ENCODE data around the gene ZFPM1.

Gene ZFPM1

DNA sequence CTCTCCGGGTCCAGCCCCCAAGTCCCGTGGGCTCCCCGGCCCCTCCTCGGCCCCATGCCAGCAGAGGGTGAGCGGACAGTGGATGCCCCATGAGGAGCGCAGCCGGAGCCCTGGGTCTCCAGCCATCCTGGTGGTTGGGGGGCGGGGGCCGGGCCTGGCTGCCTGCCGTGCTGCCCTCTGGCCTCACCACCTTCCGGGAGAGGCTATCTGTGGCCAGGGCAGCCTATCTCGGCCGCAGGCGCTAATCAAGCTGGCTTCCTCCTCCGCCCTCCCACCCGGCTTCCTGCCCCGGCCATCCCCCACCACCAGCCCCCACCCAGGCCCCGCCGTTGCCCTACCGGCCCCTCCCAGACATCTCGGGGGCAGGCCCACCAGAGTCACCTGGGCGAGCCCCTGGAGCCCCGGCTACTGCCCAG, 46.8 kb downstream of the ZFPM1 start:
- DNase-seq (ENCODE audit: low read depth) = no peak

DNA sequence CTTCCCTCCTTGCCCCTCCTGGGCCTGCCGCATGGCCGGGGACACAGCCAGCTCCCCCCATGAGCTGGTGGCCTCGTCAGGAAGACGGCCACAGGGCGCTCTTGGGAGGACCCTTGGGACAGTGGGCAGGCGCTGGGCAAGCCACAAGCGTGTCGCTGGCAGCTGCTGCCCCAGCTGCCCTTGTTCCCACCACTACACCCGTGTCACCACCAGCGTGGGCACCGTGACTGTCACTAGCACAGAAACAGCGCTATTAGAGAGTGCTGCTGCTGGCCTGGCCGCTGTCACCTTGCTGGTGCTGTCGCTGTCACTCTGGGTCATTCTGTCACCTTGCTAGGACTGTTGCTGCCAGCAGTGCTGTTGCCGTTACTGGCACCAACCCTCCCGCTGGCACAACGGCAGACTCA, 47.2 kb downstream of the ZFPM1 start:
- no peak for DNase-seq (ENCODE audit: low read depth)

DNA sequence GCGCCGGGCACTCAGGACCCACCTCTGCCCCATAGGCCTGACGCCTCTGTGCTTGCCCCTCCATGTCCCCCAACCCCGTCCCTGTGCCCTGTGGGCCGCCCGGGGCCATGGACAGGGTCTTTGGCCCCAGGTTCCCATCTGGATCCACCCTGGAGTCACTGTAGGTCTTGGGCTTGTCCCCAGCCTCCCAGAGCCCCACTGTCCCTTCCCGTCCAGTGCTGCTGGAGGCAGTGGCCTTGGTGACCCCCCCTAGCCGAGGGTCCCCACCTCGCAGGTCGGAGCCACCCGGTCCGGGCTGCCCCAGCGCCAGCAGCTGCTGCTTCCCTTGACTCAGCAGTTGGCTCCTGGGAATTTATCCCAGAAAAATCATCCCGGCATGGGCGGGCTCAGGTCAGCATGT, 49.3 kb downstream of the ZFPM1 start:
- DNase-seq (ENCODE audit: low read depth) = no peak

DNA sequence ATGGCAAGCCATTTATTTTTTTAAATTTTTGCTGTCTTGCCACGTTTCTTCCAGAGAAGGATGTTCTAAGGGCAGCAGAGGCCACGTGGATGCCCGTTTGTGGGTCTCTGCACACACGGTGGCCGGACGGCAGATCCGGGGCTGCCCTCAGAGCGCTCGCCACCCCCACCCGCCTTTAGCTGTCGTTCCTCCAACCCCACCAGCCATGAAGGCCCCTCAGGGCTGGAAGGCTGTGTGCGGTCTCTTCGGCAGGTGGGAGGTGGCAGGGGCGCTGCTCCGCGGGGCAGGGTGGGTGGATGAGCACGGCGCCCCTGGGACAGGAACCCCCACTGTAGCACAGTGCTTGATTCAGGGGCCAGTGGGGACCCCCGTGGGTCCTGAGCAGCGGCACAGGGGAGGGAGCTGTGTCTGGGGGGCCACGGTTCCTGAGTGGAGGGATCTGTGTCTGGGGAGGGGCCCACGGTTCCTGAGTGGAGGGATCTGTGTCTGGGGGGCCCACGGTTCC, 49.7 kb downstream of the ZFPM1 start:
- DNase-seq (ENCODE audit: low read depth) = no peak

DNA sequence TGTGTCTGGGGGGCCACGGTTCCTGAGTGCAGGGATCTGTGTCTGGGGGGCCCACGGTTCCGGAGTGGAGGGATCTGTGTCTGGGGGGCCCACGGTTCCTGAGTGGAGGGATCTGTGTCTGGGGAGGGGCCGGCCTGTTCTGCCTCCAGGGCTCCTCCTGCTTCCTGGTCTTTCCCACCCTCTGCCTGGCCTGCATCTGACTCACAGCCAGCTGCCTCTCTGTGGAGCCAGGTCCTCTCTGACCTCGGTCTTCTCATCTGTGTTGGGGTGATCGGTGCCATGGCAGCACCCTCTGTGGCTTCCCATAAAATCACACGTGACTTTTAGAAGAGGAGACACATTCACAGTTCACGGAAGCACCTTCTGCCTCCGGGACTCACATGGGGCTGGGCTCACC, 50.3 kb downstream of the ZFPM1 start:
- no peak for DNase-seq (ENCODE audit: low read depth)

DNA sequence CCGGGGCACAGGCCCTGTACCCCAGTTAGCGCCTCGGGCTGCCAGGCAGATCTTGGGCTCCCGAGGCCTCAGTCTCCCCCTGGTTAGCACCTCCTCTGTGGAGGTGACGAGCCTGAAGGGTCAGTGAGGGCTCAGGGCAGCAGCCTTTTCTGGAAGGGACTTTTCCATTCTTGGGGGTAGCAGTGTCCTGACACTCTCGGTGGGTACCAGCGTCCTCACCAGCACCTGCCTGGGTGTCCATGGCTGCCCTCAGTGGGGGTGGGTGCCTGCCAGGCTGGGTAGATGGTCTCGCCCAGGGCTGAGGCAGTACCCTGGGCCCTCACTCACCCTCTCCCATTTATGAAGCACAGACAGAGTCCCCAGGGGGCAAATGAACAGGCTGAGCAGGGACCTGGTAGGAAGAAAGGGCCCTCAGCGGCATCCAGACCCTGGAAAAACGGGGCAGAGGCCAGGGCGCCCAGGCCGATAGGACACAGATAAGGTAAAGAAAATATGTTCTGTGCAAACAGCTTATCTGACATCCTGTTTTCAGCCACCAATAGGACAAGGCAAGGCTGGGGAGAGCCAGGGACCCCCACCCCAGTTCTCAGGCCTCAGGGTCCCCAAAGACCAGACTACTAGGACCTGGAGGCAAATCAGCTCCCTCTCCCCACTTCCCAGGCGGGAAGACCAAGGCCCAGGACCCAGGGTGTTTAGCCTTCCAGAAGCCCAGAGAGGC, 50.9 kb downstream of the ZFPM1 start:
- DNase-seq (ENCODE audit: low read depth) = no peak

DNA sequence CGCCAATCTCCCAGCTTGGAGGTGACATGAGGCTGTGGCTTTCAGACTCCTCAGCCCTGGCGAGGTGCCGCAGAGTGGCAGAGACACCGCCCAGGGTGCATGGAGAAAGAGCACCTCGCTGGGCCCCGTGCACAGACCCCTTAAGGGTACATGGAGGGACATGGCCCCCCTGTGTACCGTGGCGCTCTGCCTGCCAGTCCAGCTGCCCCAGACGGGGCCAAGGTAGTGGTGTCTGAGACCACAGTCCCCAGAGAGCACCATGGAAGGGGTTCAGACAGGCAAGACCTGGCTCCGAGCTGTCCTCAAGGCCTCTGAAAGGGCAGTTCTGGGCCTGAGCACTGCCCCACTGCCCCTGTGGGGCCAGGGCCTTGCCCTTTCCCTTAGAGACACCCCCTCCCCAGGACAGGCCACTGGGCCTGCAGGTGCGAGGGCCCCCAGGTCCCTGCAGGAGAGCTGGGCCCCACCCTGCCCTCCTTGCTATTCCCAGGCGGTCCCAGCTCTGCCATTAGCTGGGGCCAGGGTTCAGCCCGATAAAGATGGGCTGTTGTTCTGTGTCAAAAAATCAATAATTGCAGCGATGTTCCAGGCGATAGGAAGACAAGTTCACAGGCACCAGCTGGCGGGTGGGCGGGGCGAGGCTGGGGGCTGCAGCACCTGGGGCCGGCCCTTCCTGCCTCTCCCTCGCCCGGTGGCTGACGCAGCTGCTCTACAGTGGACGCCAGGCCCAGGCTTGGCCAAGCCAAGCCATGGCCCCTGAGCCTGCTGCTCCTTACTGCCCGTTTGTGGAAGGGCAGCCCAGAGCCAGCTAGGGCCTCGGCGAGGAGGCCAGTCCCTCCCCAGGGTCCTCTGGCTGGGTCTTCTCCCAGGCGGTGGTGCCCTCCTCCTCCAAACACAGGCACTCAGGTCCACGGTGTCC, 51.7 kb downstream of the ZFPM1 start:
- no peak for DNase-seq (ENCODE audit: low read depth)

DNA sequence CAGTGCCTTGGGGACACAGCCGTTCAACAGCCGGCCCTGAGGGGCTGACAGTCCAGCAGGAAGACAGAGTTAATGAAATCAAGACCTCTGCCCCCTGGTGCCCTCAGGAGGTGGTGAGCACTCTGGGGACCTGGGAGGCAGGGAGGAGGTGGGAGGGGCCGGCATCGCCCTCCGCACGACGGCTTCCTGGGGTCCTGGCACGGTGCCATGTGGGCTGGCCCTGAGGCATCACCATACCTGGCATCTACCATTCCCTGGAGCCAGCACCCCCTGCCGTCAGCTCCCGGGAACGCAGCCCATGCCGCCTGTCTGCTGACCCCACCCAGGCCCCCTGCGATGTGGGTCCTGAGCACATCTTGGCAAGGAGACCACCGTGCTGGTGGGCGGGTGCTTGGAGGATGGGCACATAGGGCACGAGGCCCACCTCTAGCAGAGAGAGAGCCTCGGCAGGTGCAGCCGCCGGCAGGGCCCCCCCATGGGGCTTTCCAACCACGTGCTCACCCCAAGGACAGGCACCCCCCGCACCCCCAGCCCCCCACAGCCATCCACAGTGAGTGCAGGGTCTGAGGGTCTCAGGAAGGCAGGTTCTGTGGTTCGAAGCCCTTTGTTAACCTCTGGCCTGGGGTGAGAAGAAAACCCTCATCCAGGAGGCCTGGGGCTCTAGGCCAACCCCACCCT, 52.5 kb downstream of the ZFPM1 start:
- DNase-seq (ENCODE audit: low read depth) = no peak

DNA sequence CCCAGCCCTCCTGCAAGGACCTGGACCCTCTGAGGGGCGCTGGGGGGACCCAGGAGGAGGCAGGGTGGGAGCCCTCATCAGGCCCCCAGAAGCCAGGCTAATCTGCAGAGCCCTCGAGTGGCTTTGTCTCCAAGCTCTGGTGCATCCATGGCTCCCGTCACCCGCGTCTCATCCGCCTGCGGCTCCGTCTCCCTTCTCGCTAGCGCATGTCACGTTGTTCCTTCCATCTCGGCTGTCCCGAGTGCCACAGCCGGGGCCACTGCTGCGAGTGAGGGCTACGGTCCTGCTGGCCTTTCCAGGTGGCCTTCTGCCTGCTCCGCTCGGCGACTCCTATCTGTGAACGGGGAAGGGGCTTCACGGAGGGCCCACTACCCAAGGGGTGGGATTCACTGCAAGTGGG, 53.6 kb downstream of the ZFPM1 start:
- DNase-seq (ENCODE audit: low read depth) = no peak

DNA sequence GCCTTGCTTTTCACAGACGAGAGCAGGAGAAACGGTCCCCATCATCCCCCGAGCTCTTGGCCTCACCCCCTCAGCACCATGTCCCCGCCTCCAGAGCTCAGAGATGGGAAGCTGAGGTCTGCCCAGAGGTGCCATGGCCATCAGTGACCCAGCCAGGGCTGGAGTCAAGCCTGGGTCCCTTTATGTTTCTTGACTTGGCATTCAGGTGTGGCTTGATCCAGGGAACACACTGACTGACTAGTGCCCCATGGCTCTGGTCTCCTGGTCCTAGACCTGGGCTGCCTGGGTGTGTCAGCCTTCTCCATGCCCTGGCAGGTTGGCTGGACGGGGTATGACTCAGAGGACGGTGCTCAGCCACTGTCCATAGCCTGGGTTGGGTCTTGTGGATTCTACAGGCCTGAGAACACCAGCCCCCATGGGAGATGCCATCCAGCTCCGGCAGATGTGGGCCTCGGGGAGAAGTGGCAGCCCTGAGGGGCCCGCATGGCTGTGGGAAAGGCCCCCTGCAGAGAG, 54.2 kb downstream of the ZFPM1 start:
- no peak for DNase-seq (ENCODE audit: low read depth)

DNA sequence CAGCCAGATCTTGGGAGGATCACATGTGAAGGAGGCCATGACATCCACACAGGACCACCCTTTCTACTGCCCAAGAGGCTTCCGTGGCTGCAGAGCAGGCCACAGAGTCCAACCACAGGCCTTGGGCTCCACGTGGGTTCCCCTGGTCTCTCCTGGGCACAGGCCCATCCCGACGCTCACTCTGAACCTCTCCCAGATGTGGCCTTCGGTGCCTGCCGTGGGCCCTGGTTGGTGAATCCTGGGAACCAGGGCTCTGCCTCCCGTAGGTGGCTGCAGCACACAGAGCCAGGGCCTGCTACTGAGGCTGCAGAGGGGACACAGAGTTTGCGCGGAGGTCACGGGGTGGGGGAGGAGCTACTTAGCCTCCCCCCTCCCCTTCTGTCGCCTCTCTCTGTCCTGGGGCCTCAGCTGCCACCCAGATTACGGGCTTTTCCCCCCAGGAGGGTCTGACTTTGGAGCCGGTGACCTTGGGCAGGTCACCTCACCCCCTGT, 55.3 kb downstream of the ZFPM1 start:
- DNase-seq (ENCODE audit: low read depth) = no peak

DNA sequence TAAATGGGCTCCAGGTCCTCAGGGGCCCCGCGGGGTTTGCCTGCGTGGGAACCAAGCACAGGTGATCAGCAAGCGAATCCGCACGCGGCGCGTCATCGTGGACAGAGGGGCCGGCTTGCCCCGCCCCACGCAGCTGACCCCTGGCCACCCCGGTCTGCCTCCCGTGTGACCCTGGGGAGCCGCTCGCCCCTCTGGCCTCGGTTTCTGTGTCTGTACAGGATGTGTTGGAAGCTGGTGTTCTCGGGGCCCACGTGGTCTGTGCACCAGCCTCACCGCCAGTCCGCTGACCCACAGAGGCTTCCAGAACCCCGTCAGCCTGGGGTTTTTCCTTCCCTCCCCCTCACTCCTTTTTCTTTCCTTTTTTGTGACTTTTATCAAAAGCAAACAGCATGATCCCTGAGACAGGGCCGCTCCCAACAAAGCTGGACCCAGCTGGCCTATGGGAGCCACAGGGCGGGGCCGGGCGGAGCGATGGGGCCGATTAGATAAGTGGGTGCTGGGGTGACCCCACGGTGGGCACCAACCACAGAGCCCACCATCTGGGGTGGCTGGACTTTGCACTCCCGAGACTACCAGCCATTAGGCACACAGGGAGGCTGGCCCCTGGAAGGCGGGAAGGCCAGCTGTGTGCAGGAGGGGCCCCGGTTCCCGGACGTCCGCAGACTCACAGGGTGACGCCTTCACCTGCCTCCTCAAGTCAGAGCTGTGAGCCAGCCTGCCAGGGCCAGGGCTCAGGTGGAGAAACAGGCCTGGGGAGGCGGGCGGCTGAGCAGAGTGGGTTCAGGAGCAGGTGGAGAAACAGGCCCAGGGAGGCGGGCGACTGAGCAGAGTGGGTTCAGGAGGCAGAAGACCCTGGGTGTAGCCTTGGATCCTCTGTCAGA, 56.0 kb downstream of the ZFPM1 start:
- no peak for DNase-seq (ENCODE audit: low read depth)

DNA sequence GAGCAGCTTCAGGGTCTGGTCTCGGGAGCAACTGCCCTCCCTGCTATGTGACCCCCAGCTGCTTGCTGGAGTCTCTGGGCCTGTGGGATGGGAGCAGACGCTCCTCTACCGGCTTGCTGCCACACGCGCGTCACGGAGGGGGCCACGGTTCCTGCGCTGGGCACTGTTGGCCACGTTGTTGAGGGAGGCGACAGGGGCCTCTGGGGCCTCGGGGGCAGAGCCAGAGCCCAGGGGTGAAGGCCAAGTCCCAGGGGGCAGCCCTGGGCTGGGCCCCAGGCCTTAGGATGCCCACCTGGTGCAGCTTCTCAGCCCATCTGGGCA, 56.6 kb downstream of the ZFPM1 start:
- DNase-seq (ENCODE audit: low read depth) = no peak

DNA sequence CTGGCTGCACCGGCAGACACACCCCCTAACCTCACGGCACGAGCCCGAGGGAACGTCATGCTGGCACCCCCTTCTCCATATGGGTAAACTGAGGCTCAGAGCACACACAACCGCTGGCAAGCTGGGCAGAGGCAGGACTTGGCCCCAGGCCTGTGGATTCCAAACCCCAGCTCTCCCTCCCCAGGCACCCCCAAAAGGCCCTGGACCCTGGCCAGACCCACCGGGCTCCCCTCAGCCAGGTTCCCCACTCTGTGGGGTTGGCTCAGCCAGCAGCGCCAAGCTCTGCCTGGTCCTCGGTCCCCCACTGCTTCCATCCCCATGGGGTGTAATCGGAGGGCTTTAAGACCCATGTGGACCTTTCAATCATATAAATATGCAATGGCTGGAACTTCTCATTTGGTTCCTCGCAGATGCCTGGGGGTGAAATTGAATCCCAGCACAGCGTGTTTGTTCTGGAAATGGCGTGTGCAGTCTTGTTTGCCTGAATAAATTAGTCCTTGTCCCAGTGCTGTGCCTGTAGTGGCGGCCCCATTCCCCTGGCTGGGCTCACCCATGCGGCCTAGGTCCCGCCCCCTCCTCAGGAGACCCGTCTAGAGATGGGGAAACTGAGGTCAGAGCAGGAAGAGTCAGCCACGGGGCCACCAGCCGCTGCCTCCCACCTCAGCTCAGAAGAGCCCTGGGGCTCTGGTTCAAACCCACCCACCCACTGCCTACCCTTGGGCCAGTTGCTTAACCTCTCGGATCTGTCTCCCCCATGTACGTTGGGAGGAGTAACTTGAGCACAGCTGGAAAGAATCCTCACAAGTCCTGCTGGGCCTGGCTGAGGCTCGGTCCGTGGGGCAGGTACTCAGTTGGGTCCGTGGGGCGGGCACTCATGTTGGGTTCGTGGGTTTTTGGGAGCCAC, 57.3 kb downstream of the ZFPM1 start:
- DNase-seq (ENCODE audit: low read depth) = no peak

DNA sequence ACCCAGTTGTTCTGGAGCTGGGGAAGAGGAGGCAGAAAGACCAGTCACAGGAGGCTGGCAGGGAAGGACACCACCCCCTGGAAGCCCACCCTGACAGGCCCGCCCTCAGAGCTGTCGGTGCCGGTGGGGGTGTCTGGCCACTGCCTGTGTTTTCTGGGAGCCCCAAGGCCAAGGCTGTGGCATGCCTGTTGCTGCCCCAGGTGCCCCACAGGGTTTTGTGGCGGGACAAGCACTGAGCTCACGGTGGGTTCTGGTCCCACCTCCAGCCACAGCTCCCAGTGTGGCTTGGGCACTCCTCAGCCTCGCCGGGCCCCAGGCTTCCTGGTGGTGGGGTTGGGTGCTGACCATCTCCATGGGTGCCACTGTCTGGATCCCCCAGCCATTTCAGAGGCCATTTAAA, 58.0 kb downstream of the ZFPM1 start:
- no peak for DNase-seq (ENCODE audit: low read depth)

DNA sequence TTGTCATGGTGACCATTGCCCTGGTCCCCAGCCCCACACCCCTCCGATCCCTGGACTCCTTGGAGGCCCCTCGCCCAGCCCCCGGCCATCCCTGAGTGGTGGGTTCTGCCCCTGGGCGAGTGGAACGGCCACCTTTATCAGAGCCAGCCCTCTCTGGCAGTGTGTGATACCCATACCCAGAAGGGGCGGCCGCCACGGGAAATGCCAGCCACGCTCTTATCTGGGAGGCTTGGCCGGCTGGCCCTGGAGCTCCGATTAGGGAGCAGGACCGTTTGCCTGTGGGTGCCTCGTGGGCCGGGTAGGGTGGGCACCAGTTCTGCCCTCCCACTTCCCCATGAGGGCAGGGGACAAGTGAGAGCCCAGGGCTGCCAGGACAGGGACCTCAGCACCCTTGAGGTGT, 58.8 kb downstream of the ZFPM1 start:
- no peak for DNase-seq (ENCODE audit: low read depth)

DNA sequence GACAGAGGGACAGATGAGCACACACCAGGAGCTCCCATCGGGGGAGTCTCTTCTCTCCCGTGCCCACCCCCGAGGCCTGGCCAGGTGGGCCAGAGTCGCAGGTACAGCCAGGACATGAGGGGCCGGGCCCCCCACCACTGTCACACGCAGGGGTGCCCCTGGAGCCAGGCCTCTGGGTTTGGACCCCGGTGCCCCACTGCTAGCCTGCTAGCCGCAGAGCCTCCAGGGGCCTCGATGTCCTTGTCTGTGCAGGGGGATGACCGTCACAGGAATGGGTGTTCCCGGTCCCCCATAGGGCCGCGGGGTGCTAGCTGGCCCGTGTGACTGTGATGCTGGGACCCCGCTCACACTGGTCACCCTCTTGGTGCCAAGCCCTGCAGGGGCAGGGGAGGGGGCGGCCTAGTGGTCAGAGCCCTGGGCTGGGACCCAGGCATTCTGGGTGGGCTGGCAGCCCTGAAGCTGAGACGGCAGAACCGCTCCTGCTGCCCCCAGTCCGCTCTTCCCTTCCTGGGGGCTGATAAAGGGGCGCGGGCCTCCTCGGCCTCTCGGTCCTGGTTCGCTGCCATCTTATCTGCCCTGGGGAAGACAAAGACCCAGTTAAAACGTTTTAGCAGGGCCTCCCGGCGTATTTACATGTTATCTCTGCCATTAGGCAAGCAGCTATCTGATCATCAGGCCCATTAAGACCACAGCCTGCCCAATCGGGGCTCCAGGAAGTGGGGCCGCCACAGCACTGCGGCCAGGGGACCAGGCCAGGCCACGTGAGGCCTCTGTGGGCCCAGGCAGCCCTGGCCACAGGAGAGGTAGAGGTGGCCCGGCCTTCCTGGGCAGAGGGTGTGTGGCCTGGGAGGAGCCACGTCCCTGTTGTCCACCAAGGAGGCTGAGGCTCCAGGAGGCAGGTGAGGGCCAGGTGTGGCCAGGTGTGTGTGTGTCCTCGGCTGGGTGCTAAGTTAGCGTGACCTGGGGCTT, 59.9 kb downstream of the ZFPM1 start:
- DNase-seq (ENCODE audit: low read depth) = no peak

DNA sequence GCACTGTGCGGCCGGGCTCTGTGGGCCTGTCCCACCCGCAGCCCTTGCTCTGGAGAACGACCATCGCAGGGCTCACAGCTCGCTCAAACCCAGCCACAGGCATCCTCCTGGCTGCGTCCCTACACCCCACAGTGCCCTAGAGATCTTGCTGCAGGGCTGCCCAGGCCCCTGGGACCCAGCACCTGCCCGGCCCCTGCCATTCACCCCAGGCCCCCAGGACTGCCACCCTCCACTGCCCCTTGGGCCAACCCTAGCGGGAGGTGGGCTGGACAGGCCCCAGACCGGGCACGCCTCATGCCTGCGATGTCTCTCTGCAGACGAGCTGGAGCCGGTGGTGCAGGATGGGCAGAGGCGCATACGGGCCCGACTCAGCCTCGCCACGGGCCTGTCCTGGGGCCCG, 61.0 kb downstream of the ZFPM1 start:
- DNase-seq (ENCODE audit: low read depth) = no peak

Data from HS-27A (cell line).